ENCODE measurements around the gene PTPN11.
"Not testable (repeated sequence)": the region's sequence is repeated elsewhere in the genome, so short reads cannot be mapped to it uniquely, and the experiment has no call there.

PTPN11 gene

GRCh38 chr12:112448165-112448564 lies 29.4 kb downstream of the PTPN11 start:
- not testable (repeated sequence) for DNase-seq (ENCODE audit: low read depth in 2 of 2)

GRCh38 chr12:112450725-112451124 lies 32.0 kb downstream of the PTPN11 start:
- no peak for DNase-seq (ENCODE audit: low read depth in 2 of 2)

- DNase-seq (ENCODE audit: low read depth in 2 of 2), result no peak
Measured at GRCh38 chr12:112456029-112456428, 37.3 kb downstream of the PTPN11 start.

- not testable (repeated sequence) for DNase-seq (ENCODE audit: low read depth in 2 of 2)
Measured at GRCh38 chr12:112457142-112457541, 38.4 kb downstream of the PTPN11 start.

DNA sequence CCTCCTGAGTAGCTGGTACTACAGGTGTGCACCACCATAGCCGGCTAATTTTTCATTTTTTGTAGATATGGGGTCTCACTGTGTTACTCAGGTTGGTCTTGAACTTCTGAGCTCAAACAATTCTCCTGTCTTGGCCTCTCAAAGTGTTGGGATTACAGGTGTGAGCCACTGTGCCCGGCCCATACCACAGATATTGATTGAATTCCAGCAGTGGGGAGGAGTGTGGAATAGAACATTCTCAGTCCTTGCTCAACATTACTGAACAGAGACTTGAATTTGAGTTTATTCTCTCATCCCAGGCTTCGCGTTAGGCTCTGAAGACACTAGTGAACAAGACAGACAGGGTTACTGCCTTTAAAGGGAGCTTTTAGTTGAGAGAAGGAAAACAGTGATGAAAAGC lies 39.6 kb downstream of the PTPN11 start:
- no peak for DNase-seq (ENCODE audit: low read depth in 2 of 2)

DNA sequence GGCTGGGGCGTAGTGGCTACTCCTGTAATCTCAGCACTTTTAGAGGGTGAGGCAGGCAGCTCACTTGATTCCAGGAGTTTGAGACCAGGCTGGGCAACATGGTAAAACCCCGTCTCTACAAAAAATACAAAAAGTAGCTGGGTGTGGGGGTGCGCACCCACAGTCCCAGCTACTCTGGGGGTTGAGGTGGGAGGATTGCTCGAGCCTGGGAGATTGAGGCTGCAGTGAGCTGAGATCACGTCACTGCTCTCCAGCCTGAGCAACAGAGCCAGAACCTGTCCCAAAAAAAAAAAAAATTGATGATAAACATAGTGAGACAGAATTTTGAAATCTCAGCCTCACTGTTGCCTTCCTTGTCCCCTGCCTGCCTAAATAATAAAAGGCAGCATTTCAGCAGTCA lies 40.0 kb downstream of the PTPN11 start:
- DNase-seq (ENCODE audit: low read depth in 2 of 2), result no peak

DNA sequence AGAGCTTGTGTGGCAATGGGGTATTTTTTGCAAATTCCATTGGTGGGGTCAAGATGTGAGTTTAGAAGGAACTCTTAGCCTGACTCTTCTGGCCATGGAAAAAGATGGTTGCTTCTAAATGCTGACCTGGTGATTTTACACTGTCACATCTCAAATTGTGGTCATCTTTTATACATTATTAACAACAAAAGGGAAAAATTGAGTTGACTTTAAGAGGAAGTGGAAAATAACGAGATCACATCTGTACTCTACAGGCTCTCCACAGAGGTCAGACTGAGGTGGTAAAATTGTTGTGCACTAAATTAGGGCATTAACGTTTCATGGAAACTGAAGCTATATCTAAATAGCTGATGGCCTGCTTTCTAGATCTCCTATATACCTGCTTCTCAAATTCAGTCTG lies 44.7 kb downstream of the PTPN11 start:
- DNase-seq (ENCODE audit: low read depth in 2 of 2), result no peak

GRCh38 chr12:112464605-112465004 lies 45.9 kb downstream of the PTPN11 start:
- no peak for DNase-seq (ENCODE audit: low read depth in 2 of 2)

DNA sequence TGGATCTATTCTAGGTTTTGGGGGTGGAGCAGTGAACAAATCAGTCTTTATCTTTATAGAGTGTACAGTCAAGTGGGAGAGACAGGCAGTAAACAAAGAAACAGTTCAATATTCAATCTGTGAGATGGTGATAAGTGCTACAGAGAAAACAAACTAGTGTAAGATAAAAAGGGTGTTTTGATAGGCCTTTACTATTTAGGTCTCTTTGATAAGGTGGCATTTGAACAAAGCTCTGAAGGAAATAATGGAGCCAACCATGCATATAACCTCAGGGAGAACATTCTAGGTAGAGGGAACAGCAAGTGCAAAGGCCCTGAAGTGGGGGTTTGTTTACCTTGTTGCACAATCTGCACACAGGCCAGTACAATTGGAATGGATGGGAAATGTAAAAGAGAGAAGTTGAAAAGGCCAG lies 47.3 kb downstream of the PTPN11 start:
- no peak for DNase-seq (ENCODE audit: low read depth in 2 of 2)

- DNase-seq (ENCODE audit: low read depth in 2 of 2), result no peak
Measured at GRCh38 chr12:112466835-112467234, 48.1 kb downstream of the PTPN11 start.

DNA sequence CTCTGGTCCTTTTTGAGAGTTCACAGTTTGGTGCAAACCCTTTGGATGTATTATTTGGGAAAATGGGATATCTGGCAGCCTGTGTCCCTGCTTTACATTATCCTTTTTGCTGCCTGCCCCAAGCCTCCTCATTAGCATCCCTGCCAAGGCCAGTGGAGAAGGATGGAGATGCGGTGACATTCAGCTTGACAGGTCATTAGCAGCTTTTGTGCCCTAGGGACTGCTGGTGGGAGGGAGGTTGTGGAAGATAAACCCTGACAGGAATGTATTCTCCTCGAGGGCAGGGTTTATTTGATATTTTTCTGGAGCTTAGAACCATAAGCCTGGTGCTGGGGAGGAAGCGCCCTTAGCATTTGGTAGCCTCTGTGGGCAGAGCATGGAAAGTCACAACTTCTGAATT lies 49.3 kb downstream of the PTPN11 start:
- no peak for DNase-seq (ENCODE audit: low read depth in 2 of 2)

DNA sequence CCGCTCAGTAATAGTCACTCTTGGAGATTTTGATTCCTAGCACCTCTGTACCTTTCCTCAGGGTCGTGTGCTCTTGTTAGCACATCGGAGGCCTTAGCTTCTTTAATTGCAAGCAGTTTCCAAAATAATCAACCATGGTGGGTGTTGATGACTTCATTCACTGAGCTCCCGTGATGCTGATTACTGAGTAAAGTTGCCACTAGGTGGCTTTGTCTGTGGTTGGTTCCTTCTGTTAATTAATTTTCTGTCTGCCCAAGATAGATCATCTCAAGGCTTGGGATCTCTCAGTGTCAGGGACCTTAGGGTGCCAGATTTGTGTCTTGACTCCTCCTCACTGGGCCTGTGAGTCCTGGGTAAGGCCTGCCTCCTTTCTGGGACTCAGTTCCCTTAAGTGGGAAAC lies 54.3 kb downstream of the PTPN11 start:
- no peak for DNase-seq (ENCODE audit: low read depth in 2 of 2)

- no peak for DNase-seq (ENCODE audit: low read depth in 2 of 2)
Measured at GRCh38 chr12:112479413-112479812, 60.7 kb downstream of the PTPN11 start.

- DNase-seq (ENCODE audit: low read depth in 2 of 2), result no peak
Measured at GRCh38 chr12:112480931-112481330, 62.2 kb downstream of the PTPN11 start.

- DNase-seq (ENCODE audit: low read depth in 2 of 2), result no peak
Measured at GRCh38 chr12:112482733-112483132, 64.0 kb downstream of the PTPN11 start.

DNA sequence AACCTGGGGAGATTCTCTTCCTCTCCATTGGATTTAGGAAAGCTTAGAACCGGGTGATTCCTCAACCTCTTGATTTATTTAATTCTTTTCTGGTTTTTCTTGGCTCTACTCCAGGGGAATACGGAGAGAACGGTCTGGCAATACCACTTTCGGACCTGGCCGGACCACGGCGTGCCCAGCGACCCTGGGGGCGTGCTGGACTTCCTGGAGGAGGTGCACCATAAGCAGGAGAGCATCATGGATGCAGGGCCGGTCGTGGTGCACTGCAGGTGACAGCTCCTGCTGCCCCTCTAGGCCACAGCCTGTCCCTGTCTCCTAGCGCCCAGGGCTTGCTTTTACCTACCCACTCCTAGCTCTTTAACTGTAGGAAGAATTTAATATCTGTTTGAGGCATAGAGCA lies 67.6 kb downstream of the PTPN11 start:
- no peak for DNase-seq (ENCODE audit: low read depth in 2 of 2)

GRCh38 chr12:112488257-112488876 lies 69.6 kb downstream of the PTPN11 start:
- DNase-seq (ENCODE audit: low read depth in 2 of 2), result no peak

- no peak for DNase-seq (ENCODE audit: low read depth in 2 of 2)
Measured at GRCh38 chr12:112489456-112489855, 70.7 kb downstream of the PTPN11 start.

- no peak for DNase-seq (ENCODE audit: low read depth in 2 of 2)
Measured at GRCh38 chr12:112496496-112496895, 77.7 kb downstream of the PTPN11 start.

- DNase-seq (ENCODE audit: low read depth in 2 of 2), result no peak
Measured at GRCh38 chr12:112498580-112498979, 79.8 kb downstream of the PTPN11 start.

DNA sequence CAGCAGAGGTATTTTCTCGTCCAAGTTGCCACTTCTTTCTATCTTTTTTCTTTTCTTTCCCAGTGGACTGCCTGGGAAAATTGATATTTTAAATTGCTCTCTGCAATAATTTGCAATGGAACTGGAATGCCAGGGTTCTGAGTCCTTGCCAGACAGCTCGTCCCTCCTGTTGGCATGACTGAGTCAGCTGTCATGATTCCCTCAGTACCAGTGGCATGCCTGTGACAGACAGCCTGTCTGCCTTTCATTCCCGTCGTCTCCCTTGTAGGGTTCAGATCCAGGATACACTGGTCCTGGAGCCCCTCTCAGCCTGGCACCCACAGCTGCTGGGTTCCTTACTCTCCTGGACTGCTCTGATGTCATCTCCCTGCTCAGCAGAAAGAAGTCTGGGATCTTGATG lies 84.8 kb downstream of the PTPN11 start:
- no peak for DNase-seq (ENCODE audit: low read depth in 2 of 2)

DNA sequence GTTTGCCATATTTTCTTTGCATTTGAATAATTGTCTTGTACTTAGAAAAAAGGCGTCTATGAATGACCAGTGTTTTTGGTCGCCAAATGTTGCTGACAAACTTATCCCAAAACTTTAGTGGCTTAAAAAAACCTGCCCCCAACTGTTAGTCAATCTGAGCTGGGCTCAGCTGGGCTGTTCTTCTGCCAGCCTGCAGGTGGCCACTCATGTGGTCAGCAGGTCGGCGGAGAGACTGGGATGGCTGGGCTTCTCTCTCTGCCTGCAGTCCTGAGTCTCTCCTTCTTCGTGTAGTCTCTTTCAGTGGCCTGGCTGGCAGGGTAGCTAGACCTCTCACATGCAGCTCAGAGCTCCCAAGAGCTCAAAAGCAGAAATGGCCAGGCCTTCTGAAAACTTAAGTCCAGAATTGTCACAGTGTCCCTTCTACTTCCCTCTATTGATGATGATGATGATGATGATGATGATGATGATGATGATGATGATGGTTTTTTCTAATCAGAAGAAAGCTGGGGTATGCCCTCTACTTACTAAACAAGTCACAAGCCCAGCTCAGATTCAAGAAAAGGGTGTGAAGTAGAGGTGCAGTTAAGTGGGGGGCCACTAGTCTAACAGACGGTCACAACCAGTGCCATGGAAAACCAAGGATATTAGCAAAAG lies 87.9 kb downstream of the PTPN11 start:
- DNase-seq (ENCODE audit: low read depth in 2 of 2), result no peak

- no peak for DNase-seq (ENCODE audit: low read depth in 2 of 2)
Measured at GRCh38 chr12:112513471-112513870, 94.7 kb downstream of the PTPN11 start.

GRCh38 chr12:112514456-112514855 lies 95.7 kb downstream of the PTPN11 start:
- DNase-seq (ENCODE audit: low read depth in 2 of 2), result no peak
